A549 treated with DMSO at 1 μM for 4 hours (cell line): ENCODE data around the gene PPP1R2. TPM values are rescaled to one million over a fixed set of nuclear protein-coding genes. Genes with fewer than 3 reads are reported as not detected.

Source experiments
- total RNA-seq: library from RNA; stranded (reverse); fragments of 200-300 nt; extraction: Qiagen RNA extraction; gene quantifications from 5 replicates; pipeline ENCODE4 v1.2.3, GENCODE V29; 2022; ENCODE audit warnings: low read depth

The PPP1R2 gene
- 15.8 to 19.8 TPM (median 17.1 TPM) in 5 replicates for total RNA-seq

DNA sequence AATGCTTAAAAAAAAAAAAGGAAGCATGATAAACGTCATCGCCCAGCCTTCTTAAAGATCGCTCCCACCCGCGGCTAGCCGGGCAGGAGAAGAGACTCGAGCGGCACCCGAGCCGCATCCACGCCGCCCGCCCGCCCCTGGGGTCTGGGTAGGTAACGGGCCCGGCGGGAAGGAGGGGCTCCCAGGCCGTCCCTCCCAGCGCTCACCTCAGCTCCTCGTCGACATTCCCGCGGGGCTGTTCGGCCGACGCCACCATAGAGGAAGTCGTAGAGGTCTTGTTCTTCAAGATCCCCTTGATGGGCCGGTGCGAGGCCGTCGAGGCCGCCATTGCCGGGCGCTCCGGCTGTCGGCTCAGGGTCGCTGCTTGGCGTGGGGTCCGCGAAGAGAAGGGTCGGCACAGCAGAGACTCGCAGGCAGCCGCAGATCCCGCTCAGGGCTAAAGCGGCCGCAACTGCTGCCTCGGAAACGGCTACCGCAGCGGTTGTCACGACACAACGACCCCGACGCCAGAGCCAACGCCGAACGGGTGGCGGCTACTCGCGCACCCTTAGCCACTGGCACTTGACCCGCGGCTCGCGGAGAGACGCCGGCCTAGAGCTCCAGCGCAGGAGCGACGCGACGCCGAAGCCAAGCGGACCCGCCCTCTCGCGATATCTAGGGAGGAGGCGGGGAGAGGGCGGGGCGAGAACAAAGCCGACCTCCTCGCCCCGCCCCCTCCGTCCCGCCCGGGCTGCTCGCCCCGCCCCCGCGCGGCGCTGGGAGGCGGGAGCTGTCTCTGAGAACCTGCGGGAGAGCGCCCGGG, at the start of gene PPP1R2:
Gene PPP1R2, minus strand, starts transcription at position 628 of the 802 bp plus-strand sequence. Its CDS starts 300 bp downstream, at position 328.

DNA sequence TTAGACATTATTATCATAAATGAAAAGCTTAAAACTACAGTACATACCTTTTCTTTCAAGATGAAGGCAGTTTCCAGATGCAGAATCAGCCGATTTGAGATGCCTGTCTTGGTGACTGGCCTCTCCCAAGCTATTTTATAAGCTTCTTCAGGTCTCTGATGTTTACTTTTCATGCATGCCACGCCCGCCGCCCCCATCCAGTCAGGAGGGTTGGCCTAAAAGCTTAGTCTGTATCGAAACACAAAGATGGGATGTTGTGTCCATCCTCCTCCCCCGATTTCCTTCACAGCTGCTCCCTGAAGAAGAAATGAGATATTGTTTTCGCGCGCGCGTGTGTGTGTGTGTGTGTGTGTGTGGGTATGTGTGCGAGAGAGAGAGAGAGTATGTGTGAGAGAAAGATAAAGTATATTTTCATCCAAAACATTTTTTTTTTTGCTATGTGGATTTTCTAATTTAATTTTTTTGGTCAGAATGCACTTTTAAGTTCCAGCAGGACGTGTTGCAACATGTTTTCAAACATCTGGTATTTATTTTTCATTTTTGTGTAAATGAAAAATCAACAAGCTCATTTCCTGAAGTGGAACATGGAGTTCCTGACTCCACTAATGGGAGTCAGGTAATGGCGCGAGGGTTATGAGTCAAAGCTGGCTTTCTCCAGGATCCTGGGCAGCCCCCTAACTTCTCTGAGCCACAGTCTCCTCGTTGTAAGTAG, 40.9 kb upstream of the PPP1R2 start, which contains the start of gene APOD:
Gene APOD, minus strand, starts transcription at position 110 of the 712 bp plus-strand sequence. CDS start 4,479 bp downstream, outside the sequence.

Other genes with a start within 250 kb of the PPP1R2 start
- 6.5 to 11.3 TPM (median 9.4 TPM) in 5 replicates for gene ACAP2, start 100.3 kb downstream of the PPP1R2 start, total RNA-seq
- gene APOD, start 40.6 kb upstream of the PPP1R2 start, total RNA-seq: 0.48 to 0.95 TPM (median 0.55 TPM) in 5 replicates
- 0.36 to 1.1 TPM (median 0.57 TPM) in 5 replicates for gene MUC20, start 177.7 kb upstream of the PPP1R2 start, total RNA-seq